ENCODE measurements around the gene PTGER3. TPM values are rescaled to one million over a fixed set of nuclear protein-coding genes. Genes with fewer than 3 reads are reported as not detected.

The PTGER3 gene
- total RNA-seq, 1 donor from 2014 or later, result 0.64 TPM

GRCh38 chr1:70978623-70979022 lies 69.0 kb downstream of the PTGER3 start:
- H3K9me3 ChIP-seq (ENCODE audit: insufficient read depth, low read depth, low read length), result no peaks in the 10 kb centered on the region
- no peak for DNase-seq (ENCODE audit: low read depth)
- H3K36me3 ChIP-seq (ENCODE audit: insufficient read depth, low read length), result no peaks in the 10 kb centered on the region
- no peak for TF ChIP-seq CTCF (IDR thresholded peaks at IDR 0.05; ENCODE audit: insufficient read depth, low read depth, low read length)
- TF ChIP-seq EZH2 (IDR thresholded peaks at IDR 0.05; ENCODE audit: insufficient read depth, low read length), result no peak
- no peak overlapping the region for H3K4me3 ChIP-seq (ENCODE audit: insufficient read depth, low read depth, low read length)
- H2AFZ ChIP-seq (ENCODE audit: low read depth, low read length), result no peak overlapping the region
- no peaks in the 10 kb centered on the region for H4K20me1 ChIP-seq (ENCODE audit: insufficient read depth, low read length)
- no peaks in the 10 kb centered on the region for H3K4me1 ChIP-seq (ENCODE audit: insufficient read depth, low read length)
- H3K27me3 ChIP-seq (ENCODE audit: insufficient read depth, low read length), result no peaks in the 10 kb centered on the region
- no peak overlapping the region for H3K27ac Mint-ChIP-seq (ENCODE audit: unreplicated experiment)
- no peak for FAIRE-seq
- H3K9me3 Mint-ChIP-seq (ENCODE audit: unreplicated experiment), result no peaks in the 10 kb centered on the region
- H3K36me3 Mint-ChIP-seq (ENCODE audit: low read depth, unreplicated experiment), result no peaks in the 10 kb centered on the region
- H3K4me2 ChIP-seq (ENCODE audit: low read length), result no peak overlapping the region
- H3K9ac ChIP-seq (ENCODE audit: low read length), result no peak overlapping the region
- no peaks in the 10 kb centered on the region for H3K79me2 ChIP-seq (ENCODE audit: insufficient read depth, low read length)
- H3K4me1 Mint-ChIP-seq (ENCODE audit: low read depth, unreplicated experiment), result no peaks in the 10 kb centered on the region
- no peak overlapping the region for H3K27ac ChIP-seq (ENCODE audit: low read depth, low read length)
- peaks cover 8% of the 10 kb centered on the region for H3K27me3 Mint-ChIP-seq (ENCODE audit: low read depth, unreplicated experiment)
- H3K4me3 Mint-ChIP-seq (ENCODE audit: unreplicated experiment), result no peak overlapping the region

- H3K4me2 ChIP-seq (ENCODE audit: low read length), result no peak overlapping the region
- H3K27ac Mint-ChIP-seq (ENCODE audit: unreplicated experiment), result no peak overlapping the region
- H3K79me2 ChIP-seq (ENCODE audit: insufficient read depth, low read length), result no peaks in the 10 kb centered on the region
- no peak overlapping the region for H3K4me3 ChIP-seq (ENCODE audit: insufficient read depth, low read depth, low read length)
- no peaks in the 10 kb centered on the region for H3K27me3 ChIP-seq (ENCODE audit: insufficient read depth, low read length)
- H3K4me3 Mint-ChIP-seq (ENCODE audit: unreplicated experiment), result no peak overlapping the region
- TF ChIP-seq CTCF (IDR thresholded peaks at IDR 0.05; ENCODE audit: insufficient read depth, low read depth, low read length), result no peak
- no peak for TF ChIP-seq EZH2 (IDR thresholded peaks at IDR 0.05; ENCODE audit: insufficient read depth, low read length)
- H3K9me3 ChIP-seq (ENCODE audit: insufficient read depth, low read depth, low read length), result no peaks in the 10 kb centered on the region
- no peaks in the 10 kb centered on the region for H3K36me3 ChIP-seq (ENCODE audit: insufficient read depth, low read length)
- no peaks in the 10 kb centered on the region for H3K4me1 ChIP-seq (ENCODE audit: insufficient read depth, low read length)
- H3K36me3 Mint-ChIP-seq (ENCODE audit: low read depth, unreplicated experiment), result no peaks in the 10 kb centered on the region
- no peak overlapping the region for H2AFZ ChIP-seq (ENCODE audit: low read depth, low read length)
- FAIRE-seq (no peak), DNase-seq (ENCODE audit: low read depth) (no peak)
- no peaks in the 10 kb centered on the region for H3K4me1 Mint-ChIP-seq (ENCODE audit: low read depth, unreplicated experiment)
- H4K20me1 ChIP-seq (ENCODE audit: insufficient read depth, low read length), result no peaks in the 10 kb centered on the region
- H3K9ac ChIP-seq (ENCODE audit: low read length), result no peak overlapping the region
- H3K27ac ChIP-seq (ENCODE audit: low read depth, low read length), result no peak overlapping the region
- H3K27me3 Mint-ChIP-seq (ENCODE audit: low read depth, unreplicated experiment), result peaks cover 8% of the 10 kb centered on the region
- no peaks in the 10 kb centered on the region for H3K9me3 Mint-ChIP-seq (ENCODE audit: unreplicated experiment)
Measured at GRCh38 chr1:70977575-70977974, 70.0 kb downstream of the PTGER3 start.

DNA sequence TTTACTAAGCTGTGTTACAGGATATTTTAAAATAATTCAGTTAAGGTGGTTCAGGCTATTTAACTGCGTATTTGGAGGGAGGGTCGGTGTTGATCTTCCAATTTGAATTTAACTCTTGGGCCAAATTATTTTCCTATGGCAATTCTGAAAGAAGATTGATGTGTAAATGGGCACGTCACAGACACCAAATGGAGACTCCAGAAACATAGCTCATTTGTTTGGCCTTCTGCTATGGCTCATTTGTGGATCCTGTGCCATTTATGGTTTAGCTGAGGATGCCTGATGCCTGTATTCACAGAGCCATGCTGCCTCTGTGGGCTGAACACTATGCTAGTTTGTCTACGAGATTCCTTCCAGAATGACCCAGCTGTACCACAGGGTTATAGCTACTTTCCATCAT lies 70.6 kb downstream of the PTGER3 start:
- Mint-ChIP-seq H3K27ac (ENCODE audit: unreplicated experiment) (no peak overlapping the region), H3K27me3 (ENCODE audit: low read depth, unreplicated experiment) (peaks cover 8% of the 10 kb centered on the region), H3K9me3 (ENCODE audit: unreplicated experiment) (no peaks in the 10 kb centered on the region), H3K4me3 (ENCODE audit: unreplicated experiment) (no peak overlapping the region), H3K36me3 (ENCODE audit: low read depth, unreplicated experiment) (no peaks in the 10 kb centered on the region), H3K4me1 (ENCODE audit: low read depth, unreplicated experiment) (no peaks in the 10 kb centered on the region)
- DNase-seq (ENCODE audit: low read depth) (no peak), FAIRE-seq (no peak)
- Histone ChIP-seq H3K27ac (ENCODE audit: low read depth, low read length) (no peak overlapping the region), H3K79me2 (ENCODE audit: insufficient read depth, low read length) (no peaks in the 10 kb centered on the region), H3K27me3 (ENCODE audit: insufficient read depth, low read length) (no peaks in the 10 kb centered on the region), H3K9ac (ENCODE audit: low read length) (no peak overlapping the region), H3K36me3 (ENCODE audit: insufficient read depth, low read length) (no peaks in the 10 kb centered on the region), H3K4me1 (ENCODE audit: insufficient read depth, low read length) (no peaks in the 10 kb centered on the region), H3K4me2 (ENCODE audit: low read length) (no peak overlapping the region), H3K4me3 (ENCODE audit: insufficient read depth, low read depth, low read length) (no peak overlapping the region), H3K9me3 (ENCODE audit: insufficient read depth, low read depth, low read length) (no peaks in the 10 kb centered on the region), H2AFZ (ENCODE audit: low read depth, low read length) (no peak overlapping the region), H4K20me1 (ENCODE audit: insufficient read depth, low read length) (no peaks in the 10 kb centered on the region)
- TF ChIP-seq EZH2 (IDR thresholded peaks at IDR 0.05; ENCODE audit: insufficient read depth, low read length) (no peak), CTCF (IDR thresholded peaks at IDR 0.05; ENCODE audit: insufficient read depth, low read depth, low read length) (no peak)
